Astrocyte (in vitro differentiated cells and primary cell): ENCODE measurements around the gene SRR. TPM values are rescaled to one million over a fixed set of nuclear protein-coding genes. Genes with fewer than 3 reads are reported as not detected.

Source experiments
- DNase-seq: peaks from one replicate; pipeline ENCODE4 v3.0.0-alpha.2; 2010; ENCODE audit warnings: low read depth
- FAIRE-seq: peaks from 2 replicates; lab custom pipeline; 2011; peaks lifted over from hg19 to GRCh38; lab: Jason Lieb, UNC
- H2AFZ ChIP-seq: 2 replicates; pipeline ENCODE4 v1.6.0; 2012; ENCODE audit warnings: low read depth, low read length, inconsistent platforms
- H3K27ac ChIP-seq: 2 replicates; pipeline ENCODE4 v1.5.1; 2011; ENCODE audit warnings: low read depth, low read length, inconsistent platforms
- H3K27me3 ChIP-seq: 2 replicates; pipeline ENCODE4 v1.6.0; 2011; ENCODE audit warnings: low read length, inconsistent platforms; ENCODE audit not compliant: insufficient read depth
- H3K36me3 ChIP-seq: 2 replicates; pipeline ENCODE4 v1.5.1; 2011; ENCODE audit warnings: low read length, inconsistent platforms; ENCODE audit not compliant: insufficient read depth
- H3K4me1 ChIP-seq: 2 replicates; pipeline ENCODE4 v1.5.1; 2011; ENCODE audit warnings: low read length, inconsistent platforms; ENCODE audit not compliant: insufficient read depth
- H3K4me2 ChIP-seq: 2 replicates; pipeline ENCODE4 v1.6.0; 2012; ENCODE audit warnings: low read length, inconsistent platforms
- H3K4me3 ChIP-seq: 2 replicates; pipeline ENCODE4 v1.5.1; 2011; ENCODE audit warnings: low read depth, mild to moderate bottlenecking, low read length, inconsistent platforms; ENCODE audit not compliant: insufficient read depth
- H3K79me2 ChIP-seq: 2 replicates; pipeline ENCODE4 v1.6.0; 2012; ENCODE audit warnings: mild to moderate bottlenecking, low read length, inconsistent platforms; ENCODE audit not compliant: insufficient read depth
- H3K9ac ChIP-seq: 2 replicates; pipeline ENCODE4 v1.6.0; 2012; ENCODE audit warnings: mild to moderate bottlenecking, low read length, inconsistent platforms
- H3K9me3 ChIP-seq: 2 replicates; pipeline ENCODE4 v1.5.1; 2012; ENCODE audit warnings: low read depth, mild to moderate bottlenecking, low read length, inconsistent platforms; ENCODE audit not compliant: insufficient read depth
- H4K20me1 ChIP-seq: 2 replicates; pipeline ENCODE4 v1.6.0; 2012; ENCODE audit warnings: low read length, inconsistent platforms; ENCODE audit not compliant: insufficient read depth
- H3K27ac Mint-ChIP-seq: one replicate; pipeline ENCODE4 v1.8.0; 2021; ENCODE audit warnings: mild to moderate bottlenecking, mixed read lengths; ENCODE audit not compliant: unreplicated experiment
- H3K27me3 Mint-ChIP-seq: one replicate; pipeline ENCODE4 v1.8.0; 2021; ENCODE audit warnings: low read depth, mixed read lengths; ENCODE audit not compliant: unreplicated experiment
- H3K36me3 Mint-ChIP-seq: one replicate; pipeline ENCODE4 v1.8.0; 2021; ENCODE audit warnings: low read depth, mixed read lengths; ENCODE audit not compliant: unreplicated experiment
- H3K4me1 Mint-ChIP-seq: one replicate; pipeline ENCODE4 v1.8.0; 2021; ENCODE audit warnings: low read depth, mixed read lengths; ENCODE audit not compliant: unreplicated experiment
- H3K4me3 Mint-ChIP-seq: one replicate; pipeline ENCODE4 v1.8.0; 2021; ENCODE audit warnings: mild to moderate bottlenecking, moderate library complexity, mixed read lengths; ENCODE audit not compliant: unreplicated experiment
- H3K9me3 Mint-ChIP-seq: one replicate; pipeline ENCODE4 v1.8.0; 2021; ENCODE audit warnings: mild to moderate bottlenecking, mixed read lengths; ENCODE audit not compliant: unreplicated experiment
- EZH2 ChIP-seq: IDR thresholded peaks from 2 replicates; pipeline ENCODE4 v1.6.1; 2012; ENCODE audit warnings: mild to moderate bottlenecking, low read length, inconsistent platforms; ENCODE audit not compliant: insufficient read depth
- total RNA-seq: library from RNA; stranded (reverse); gene quantifications from 2 replicates; pipeline ENCODE4 v1.2.1, GENCODE V29; 2021
- TF ChIP-seq, protein P1 (sequence below): IDR thresholded peaks from 2 replicates; pipeline ENCODE4 v1.5.1; 2011; ENCODE audit warnings: low read depth, mild to moderate bottlenecking, inconsistent platforms, low read length, moderate library complexity; ENCODE audit not compliant: insufficient read depth

SRR gene
- total RNA-seq, 1 donor from 2014 or later = 15.4 TPM

DNA sequence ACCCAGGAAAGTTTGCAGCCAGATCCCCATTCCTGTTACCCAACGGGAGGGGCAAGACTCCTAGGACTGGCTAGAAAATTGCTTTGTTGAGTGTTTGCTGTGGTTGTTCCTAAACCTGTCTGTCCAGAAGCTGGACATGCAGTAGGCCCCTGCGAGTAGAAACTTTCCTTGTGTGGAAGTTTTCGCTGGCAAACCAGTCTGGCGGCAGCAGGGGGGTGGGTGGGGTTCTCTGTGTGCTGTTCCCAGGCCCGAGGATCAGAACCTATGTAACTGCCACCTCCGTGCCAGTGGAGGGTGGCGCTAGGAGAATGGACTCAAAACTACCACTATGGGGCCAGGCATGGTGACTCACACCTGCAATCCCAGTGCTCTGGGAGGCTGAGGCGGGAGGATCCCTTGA is 42.7 kb downstream of the SRR start:
- FAIRE-seq = no peak
- Histone ChIP-seq H3K36me3 (no peaks in the 10 kb centered on the region), H4K20me1 (peaks cover 30% of the 10 kb centered on the region), H3K4me2 (no peak overlapping the region), H3K79me2 (no peaks in the 10 kb centered on the region), H3K27ac (no peak overlapping the region), H3K4me1 (peaks cover 11% of the 10 kb centered on the region), H3K27me3 (no peaks in the 10 kb centered on the region), H3K4me3 (no peak overlapping the region), H2AFZ (no peak overlapping the region), H3K9me3 (no peaks in the 10 kb centered on the region), H3K9ac (no peak overlapping the region)
- TF ChIP-seq EZH2 = no peak
- TF ChIP-seq, protein P1, sequence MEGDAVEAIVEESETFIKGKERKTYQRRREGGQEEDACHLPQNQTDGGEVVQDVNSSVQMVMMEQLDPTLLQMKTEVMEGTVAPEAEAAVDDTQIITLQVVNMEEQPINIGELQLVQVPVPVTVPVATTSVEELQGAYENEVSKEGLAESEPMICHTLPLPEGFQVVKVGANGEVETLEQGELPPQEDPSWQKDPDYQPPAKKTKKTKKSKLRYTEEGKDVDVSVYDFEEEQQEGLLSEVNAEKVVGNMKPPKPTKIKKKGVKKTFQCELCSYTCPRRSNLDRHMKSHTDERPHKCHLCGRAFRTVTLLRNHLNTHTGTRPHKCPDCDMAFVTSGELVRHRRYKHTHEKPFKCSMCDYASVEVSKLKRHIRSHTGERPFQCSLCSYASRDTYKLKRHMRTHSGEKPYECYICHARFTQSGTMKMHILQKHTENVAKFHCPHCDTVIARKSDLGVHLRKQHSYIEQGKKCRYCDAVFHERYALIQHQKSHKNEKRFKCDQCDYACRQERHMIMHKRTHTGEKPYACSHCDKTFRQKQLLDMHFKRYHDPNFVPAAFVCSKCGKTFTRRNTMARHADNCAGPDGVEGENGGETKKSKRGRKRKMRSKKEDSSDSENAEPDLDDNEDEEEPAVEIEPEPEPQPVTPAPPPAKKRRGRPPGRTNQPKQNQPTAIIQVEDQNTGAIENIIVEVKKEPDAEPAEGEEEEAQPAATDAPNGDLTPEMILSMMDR = no peak
- DNase-seq = no peak
- no peaks in the 10 kb centered on the region for H3K9me3 Mint-ChIP-seq
- peaks cover 9% of the 10 kb centered on the region for H3K36me3 Mint-ChIP-seq
- no peak overlapping the region for H3K27ac Mint-ChIP-seq
- no peak overlapping the region for H3K4me3 Mint-ChIP-seq
- peaks cover 15% of the 10 kb centered on the region for H3K4me1 Mint-ChIP-seq
- no peaks in the 10 kb centered on the region for H3K27me3 Mint-ChIP-seq

DNA sequence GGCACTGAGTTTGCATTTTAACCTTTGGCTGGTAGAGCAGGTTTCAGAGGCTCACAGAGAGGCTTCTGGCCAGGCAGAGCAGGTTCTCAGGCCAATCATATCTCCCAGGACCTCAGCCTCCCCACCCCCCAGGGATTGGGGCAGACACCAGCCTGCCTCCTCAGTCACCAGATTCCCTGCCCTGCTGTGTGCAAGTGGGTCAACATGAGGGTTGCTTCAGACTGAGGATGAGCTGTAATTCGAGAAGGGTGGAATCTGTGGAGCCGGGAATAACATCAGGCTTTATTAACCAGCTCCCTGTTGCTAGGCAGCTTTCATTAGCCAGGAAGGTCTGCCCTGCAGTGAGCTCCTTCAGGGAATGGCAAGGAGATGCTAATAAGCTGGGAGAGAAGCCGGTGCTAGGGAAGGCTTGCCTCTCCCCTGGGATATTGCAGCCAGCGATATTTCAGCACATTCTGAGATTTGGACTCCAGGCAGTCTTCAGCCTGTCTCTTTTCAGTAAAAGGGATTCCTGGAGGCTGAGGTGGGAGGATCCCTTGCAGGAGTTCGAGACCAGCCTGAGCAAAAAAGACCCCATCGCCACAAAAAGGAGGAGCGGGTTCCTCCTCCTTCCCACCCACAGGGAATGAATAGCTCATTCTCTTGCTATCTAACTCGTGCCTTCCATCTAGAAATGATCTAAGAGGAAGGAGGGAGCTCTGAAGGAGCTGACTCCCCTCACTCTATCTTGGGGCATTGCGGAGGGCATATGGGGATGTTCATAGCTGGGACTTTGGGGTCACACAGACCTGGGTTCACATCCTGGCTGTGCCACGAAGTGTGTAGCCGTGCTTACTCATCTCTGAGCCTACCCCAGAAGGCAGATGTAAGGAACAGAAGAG is 44.3 kb downstream of the SRR start:
- H3K27ac Mint-ChIP-seq = peak overlapping the region; percentile 87
- no peak overlapping the region for H3K4me3 ChIP-seq
- H3K4me2 ChIP-seq = peak overlapping the region; percentile 17
- peaks cover 35% of the 10 kb centered on the region for H4K20me1 ChIP-seq
- H3K9me3 Mint-ChIP-seq = no peaks in the 10 kb centered on the region
- peak; percentile 66 for DNase-seq
- H3K4me3 Mint-ChIP-seq = peak overlapping the region; percentile 23
- FAIRE-seq = peak; percentile 5
- no peaks in the 10 kb centered on the region for H3K27me3 Mint-ChIP-seq
- H3K4me1 ChIP-seq = peaks cover 11% of the 10 kb centered on the region
- peaks cover 7% of the 10 kb centered on the region for H3K36me3 Mint-ChIP-seq
- H3K27ac ChIP-seq = peak overlapping the region; percentile 9
- no peaks in the 10 kb centered on the region for H3K79me2 ChIP-seq
- H3K36me3 ChIP-seq = no peaks in the 10 kb centered on the region
- no peaks in the 10 kb centered on the region for H3K9me3 ChIP-seq
- TF ChIP-seq, protein P1 = no peak
- no peak for TF ChIP-seq EZH2
- peaks cover 15% of the 10 kb centered on the region for H3K4me1 Mint-ChIP-seq
- H2AFZ ChIP-seq = peak overlapping the region; percentile 7
- no peaks in the 10 kb centered on the region for H3K27me3 ChIP-seq
- no peak overlapping the region for H3K9ac ChIP-seq

DNA sequence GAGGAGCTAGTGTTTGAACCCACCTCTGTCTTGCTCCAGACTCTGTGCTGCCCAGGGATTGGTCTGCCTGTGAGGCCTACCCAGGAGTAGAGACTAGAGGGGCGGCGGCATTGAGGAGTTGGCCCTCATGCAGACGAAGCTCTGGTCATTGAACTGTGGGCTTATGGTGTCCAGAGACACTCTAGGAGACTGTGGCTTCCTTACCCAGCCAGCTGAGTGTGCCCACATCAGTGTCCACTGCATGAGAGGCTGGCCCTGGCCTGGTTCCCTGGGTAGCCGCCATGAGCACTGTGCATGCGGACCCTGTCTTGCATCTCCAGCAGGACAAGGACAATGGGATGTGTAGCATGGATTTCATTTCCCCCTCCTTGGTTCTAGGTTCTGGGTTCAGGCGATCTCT is 47.5 kb downstream of the SRR start:
- H3K4me1 ChIP-seq = peaks cover 11% of the 10 kb centered on the region
- TF ChIP-seq, protein P1 = no peak
- TF ChIP-seq EZH2 = no peak
- H3K27ac ChIP-seq = no peak overlapping the region
- H3K4me3 ChIP-seq = no peak overlapping the region
- no peak overlapping the region for H2AFZ ChIP-seq
- no peaks in the 10 kb centered on the region for H3K79me2 ChIP-seq
- Mint-ChIP-seq H3K27me3 (no peaks in the 10 kb centered on the region), H3K4me1 (peaks cover 12% of the 10 kb centered on the region), H3K9me3 (peaks cover 2% of the 10 kb centered on the region), H3K36me3 (peaks cover 6% of the 10 kb centered on the region), H3K4me3 (no peak overlapping the region), H3K27ac (peak overlapping the region; percentile 41)
- no peaks in the 10 kb centered on the region for H3K27me3 ChIP-seq
- FAIRE-seq (no peak), DNase-seq (no peak)
- no peak overlapping the region for H3K9ac ChIP-seq
- peaks cover 43% of the 10 kb centered on the region for H4K20me1 ChIP-seq
- H3K9me3 ChIP-seq = no peaks in the 10 kb centered on the region
- H3K4me2 ChIP-seq = no peak overlapping the region
- no peaks in the 10 kb centered on the region for H3K36me3 ChIP-seq
